ENCODE results near the gene TRIM65. TPM values are rescaled to one million over a fixed set of nuclear protein-coding genes. Genes with fewer than 3 reads are reported as not detected.
A peak's percentile ranks its signal among the peaks of the same experiment; 100 is the strongest.

Gene TRIM65
- total and polyA plus RNA-seq, 2 of the 13 experiments (the other 11 are each of a cell fraction or from before 2014, with no cell fraction given) = 10.3 to 22.4 TPM

DNA sequence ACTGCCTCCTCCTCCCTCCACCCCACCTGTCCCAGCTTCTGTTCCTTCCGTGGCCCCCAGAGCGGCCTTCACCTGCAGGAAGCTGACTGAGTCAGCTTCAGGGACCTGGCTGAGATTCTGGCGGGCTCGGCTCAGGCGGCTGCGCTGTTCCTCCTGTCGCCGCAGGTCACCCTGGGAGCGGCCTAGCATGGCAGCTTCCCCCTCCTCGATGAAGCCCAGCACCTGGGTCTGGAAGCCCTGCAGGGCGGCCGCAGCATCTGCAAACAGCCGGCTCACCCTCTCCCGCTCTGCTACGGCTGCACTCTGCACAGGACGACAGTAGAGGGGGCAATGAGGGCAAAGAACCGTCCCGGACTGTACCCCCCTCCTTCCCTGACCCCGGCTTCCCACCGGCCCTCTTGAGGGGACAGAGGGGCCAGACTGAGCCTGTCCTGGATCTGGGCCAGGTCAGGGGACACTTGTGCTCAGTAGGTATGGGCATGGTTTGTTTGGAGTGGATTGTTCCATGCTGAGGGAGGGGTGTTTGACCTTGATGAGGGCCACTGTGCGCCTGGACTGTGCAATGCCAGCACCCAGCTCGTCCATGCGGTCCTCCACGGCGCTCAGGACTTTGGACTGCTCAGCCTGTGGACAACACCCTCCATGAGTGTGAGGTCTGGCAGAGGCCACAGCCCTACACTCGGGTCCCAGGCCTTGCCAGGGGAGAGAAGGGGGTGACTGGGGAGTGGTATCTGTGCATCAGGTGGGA is 20.4 kb downstream of the TRIM65 start (continued):
- TF ChIP-seq, protein P1, sequence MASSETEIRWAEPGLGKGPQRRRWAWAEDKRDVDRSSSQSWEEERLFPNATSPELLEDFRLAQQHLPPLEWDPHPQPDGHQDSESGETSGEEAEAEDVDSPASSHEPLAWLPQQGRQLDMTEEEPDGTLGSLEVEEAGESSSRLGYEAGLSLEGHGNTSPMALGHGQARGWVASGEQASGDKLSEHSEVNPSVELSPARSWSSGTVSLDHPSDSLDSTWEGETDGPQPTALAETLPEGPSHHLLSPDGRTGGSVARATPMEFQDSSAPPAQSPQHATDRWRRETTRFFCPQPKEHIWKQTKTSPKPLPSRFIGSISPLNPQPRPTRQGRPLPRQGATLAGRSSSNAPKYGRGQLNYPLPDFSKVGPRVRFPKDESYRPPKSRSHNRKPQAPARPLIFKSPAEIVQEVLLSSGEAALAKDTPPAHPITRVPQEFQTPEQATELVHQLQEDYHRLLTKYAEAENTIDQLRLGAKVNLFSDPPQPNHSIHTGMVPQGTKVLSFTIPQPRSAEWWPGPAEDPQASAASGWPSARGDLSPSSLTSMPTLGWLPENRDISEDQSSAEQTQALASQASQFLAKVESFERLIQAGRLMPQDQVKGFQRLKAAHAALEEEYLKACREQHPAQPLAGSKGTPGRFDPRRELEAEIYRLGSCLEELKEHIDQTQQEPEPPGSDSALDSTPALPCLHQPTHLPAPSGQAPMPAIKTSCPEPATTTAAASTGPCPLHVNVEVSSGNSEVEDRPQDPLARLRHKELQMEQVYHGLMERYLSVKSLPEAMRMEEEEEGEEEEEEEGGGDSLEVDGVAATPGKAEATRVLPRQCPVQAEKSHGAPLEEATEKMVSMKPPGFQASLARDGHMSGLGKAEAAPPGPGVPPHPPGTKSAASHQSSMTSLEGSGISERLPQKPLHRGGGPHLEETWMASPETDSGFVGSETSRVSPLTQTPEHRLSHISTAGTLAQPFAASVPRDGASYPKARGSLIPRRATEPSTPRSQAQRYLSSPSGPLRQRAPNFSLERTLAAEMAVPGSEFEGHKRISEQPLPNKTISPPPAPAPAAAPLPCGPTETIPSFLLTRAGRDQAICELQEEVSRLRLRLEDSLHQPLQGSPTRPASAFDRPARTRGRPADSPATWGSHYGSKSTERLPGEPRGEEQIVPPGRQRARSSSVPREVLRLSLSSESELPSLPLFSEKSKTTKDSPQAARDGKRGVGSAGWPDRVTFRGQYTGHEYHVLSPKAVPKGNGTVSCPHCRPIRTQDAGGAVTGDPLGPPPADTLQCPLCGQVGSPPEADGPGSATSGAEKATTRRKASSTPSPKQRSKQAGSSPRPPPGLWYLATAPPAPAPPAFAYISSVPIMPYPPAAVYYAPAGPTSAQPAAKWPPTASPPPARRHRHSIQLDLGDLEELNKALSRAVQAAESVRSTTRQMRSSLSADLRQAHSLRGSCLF (CRISPR knock-in tag; IDR thresholded peaks at IDR 0.05; ENCODE audit: borderline replicate concordance) = no peak
- TF ChIP-seq, protein P2, sequence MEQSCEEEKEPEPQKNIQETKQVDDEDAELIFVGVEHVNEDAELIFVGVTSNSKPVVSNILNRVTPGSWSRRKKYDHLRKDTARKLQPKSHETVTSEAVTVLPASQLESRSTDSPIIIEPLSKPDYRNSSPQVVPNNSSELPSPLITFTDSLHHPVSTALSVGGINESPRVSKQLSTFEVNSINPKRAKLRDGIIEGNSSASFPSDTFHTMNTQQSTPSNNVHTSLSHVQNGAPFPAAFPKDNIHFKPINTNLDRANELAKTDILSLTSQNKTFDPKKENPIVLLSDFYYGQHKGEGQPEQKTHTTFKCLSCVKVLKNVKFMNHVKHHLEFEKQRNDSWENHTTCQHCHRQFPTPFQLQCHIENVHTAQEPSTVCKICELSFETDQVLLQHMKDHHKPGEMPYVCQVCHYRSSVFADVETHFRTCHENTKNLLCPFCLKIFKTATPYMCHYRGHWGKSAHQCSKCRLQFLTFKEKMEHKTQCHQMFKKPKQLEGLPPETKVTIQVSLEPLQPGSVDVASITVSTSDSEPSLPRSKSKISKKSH (CRISPR knock-in tag; IDR thresholded peaks at IDR 0.05; ENCODE audit: borderline replicate concordance) = peak; percentile 95
- peak; percentile 99 for TF ChIP-seq YEATS4 (CRISPR knock-in tag; IDR thresholded peaks at IDR 0.05; ENCODE audit: borderline replicate concordance)
- no peak; the same call in 1 of the 2 replicates for TF ChIP-seq ZNF10 (CRISPR knock-in tag; IDR thresholded peaks at IDR 0.05; ENCODE audit: borderline replicate concordance, low read depth)
- TF ChIP-seq GZF1 (CRISPR knock-in tag; IDR thresholded peaks at IDR 0.05) = no peak
- peak; percentile 94 for TF ChIP-seq NFKBIZ (CRISPR knock-in tag; IDR thresholded peaks at IDR 0.05)
- TF ChIP-seq ZNF207 (IDR thresholded peaks at IDR 0.05; ENCODE audit: borderline replicate concordance) = no peak
- TF ChIP-seq ZNF124 (CRISPR knock-in tag; IDR thresholded peaks at IDR 0.05) = no peak; the same call in 1 of the 2 replicates
- TF ChIP-seq, protein P3, sequence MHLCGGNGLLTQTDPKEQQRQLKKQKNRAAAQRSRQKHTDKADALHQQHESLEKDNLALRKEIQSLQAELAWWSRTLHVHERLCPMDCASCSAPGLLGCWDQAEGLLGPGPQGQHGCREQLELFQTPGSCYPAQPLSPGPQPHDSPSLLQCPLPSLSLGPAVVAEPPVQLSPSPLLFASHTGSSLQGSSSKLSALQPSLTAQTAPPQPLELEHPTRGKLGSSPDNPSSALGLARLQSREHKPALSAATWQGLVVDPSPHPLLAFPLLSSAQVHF (CRISPR knock-in tag; IDR thresholded peaks at IDR 0.05) = 0 out of 2 replicates have a peak, but pooled peaks have one; percentile 21
- no peak; the same call in 1 of the 2 replicates for TF ChIP-seq KMT2A (CRISPR knock-in tag; IDR thresholded peaks at IDR 0.05)
- peak; percentile 95 for TF ChIP-seq RXRA (CRISPR knock-in tag; IDR thresholded peaks at IDR 0.05)
- TF ChIP-seq ZNF441 (CRISPR knock-in tag; IDR thresholded peaks at IDR 0.05; ENCODE audit: borderline replicate concordance) = peak; percentile 84; the same call in 1 of the 2 replicates
- TF ChIP-seq FOXM1 (CRISPR knock-in tag; IDR thresholded peaks at IDR 0.05) = no peak
- peak; percentile 14; the same call in 1 of the 2 replicates for TF ChIP-seq NFYC (CRISPR knock-in tag; IDR thresholded peaks at IDR 0.05)
- TF ChIP-seq, protein P4, sequence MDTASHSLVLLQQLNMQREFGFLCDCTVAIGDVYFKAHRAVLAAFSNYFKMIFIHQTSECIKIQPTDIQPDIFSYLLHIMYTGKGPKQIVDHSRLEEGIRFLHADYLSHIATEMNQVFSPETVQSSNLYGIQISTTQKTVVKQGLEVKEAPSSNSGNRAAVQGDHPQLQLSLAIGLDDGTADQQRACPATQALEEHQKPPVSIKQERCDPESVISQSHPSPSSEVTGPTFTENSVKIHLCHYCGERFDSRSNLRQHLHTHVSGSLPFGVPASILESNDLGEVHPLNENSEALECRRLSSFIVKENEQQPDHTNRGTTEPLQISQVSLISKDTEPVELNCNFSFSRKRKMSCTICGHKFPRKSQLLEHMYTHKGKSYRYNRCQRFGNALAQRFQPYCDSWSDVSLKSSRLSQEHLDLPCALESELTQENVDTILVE (CRISPR knock-in tag; IDR thresholded peaks at IDR 0.05) = peak; percentile 41; the same call in 1 of the 2 replicates

Measured in HepG2 (cell line).